ENCODE data around the gene TRAPPC3L.

TRAPPC3L gene

GRCh38 chr6:116564921-116565872 lies 19.7 kb upstream of the TRAPPC3L start:
- Histone ChIP-seq H3K27me3 (ENCODE audit: control insufficient read depth, insufficient read depth, low read length) (no peaks in the 10 kb centered on the region), H3K4me3 (ENCODE audit: low read depth, low read length) (no peak overlapping the region), H2AFZ (peak overlapping the region; percentile 77), H3K9me3 (ENCODE audit: control insufficient read depth, low read length) (no peaks in the 10 kb centered on the region), H3K36me3 (ENCODE audit: control insufficient read depth, insufficient read depth, low read length) (no peaks in the 10 kb centered on the region), H3K79me2 (no peaks in the 10 kb centered on the region), H3K4me2 (ENCODE audit: low read length) (no peak overlapping the region), H3K27ac (no peak overlapping the region), H3K4me1 (peaks cover 26% of the 10 kb centered on the region), H3K9ac (no peak overlapping the region)
- TF ChIP-seq, protein P1, sequence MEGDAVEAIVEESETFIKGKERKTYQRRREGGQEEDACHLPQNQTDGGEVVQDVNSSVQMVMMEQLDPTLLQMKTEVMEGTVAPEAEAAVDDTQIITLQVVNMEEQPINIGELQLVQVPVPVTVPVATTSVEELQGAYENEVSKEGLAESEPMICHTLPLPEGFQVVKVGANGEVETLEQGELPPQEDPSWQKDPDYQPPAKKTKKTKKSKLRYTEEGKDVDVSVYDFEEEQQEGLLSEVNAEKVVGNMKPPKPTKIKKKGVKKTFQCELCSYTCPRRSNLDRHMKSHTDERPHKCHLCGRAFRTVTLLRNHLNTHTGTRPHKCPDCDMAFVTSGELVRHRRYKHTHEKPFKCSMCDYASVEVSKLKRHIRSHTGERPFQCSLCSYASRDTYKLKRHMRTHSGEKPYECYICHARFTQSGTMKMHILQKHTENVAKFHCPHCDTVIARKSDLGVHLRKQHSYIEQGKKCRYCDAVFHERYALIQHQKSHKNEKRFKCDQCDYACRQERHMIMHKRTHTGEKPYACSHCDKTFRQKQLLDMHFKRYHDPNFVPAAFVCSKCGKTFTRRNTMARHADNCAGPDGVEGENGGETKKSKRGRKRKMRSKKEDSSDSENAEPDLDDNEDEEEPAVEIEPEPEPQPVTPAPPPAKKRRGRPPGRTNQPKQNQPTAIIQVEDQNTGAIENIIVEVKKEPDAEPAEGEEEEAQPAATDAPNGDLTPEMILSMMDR (IDR thresholded peaks at IDR 0.05) = no peak

- TF ChIP-seq, protein P1 (IDR thresholded peaks at IDR 0.05) = no peak
- Histone ChIP-seq H3K36me3 (ENCODE audit: control insufficient read depth, insufficient read depth, low read length) (no peaks in the 10 kb centered on the region), H3K4me2 (ENCODE audit: low read length) (no peak overlapping the region), H3K27ac (no peak overlapping the region), H2AFZ (no peak overlapping the region), H3K9me3 (ENCODE audit: control insufficient read depth, low read length) (no peaks in the 10 kb centered on the region), H3K9ac (no peak overlapping the region), H3K4me1 (peaks cover 27% of the 10 kb centered on the region), H3K27me3 (ENCODE audit: control insufficient read depth, insufficient read depth, low read length) (no peaks in the 10 kb centered on the region), H3K4me3 (ENCODE audit: low read depth, low read length) (no peak overlapping the region), H3K79me2 (no peaks in the 10 kb centered on the region)
Observed at GRCh38 chr6:116564311-116564710, 18.8 kb upstream of the TRAPPC3L start.

DNA sequence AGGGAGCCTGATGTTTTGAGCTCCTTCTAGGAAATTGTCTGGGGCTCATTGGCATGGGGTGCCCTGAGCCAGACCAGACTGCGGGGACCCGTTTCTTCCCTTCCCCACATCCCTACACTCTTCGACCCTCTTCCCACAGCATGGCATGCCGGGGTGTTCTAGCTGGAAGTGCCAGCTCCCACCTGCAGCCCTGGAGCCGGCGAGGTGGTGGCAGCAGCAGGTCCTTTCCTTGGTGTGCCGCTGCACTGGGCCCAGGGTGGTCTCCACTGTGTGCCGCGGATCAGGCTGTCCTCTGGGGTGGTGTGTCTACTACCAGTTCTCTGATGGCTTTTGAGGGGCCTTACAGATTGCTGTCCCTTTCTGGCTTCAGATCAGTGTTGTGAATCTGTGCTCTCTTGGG lies 18.3 kb upstream of the TRAPPC3L start:
- no peaks in the 10 kb centered on the region for H3K36me3 ChIP-seq (ENCODE audit: control insufficient read depth, insufficient read depth, low read length)
- H3K4me3 ChIP-seq (ENCODE audit: low read depth, low read length) = no peak overlapping the region
- H3K79me2 ChIP-seq = no peaks in the 10 kb centered on the region
- no peak overlapping the region for H3K27ac ChIP-seq
- no peaks in the 10 kb centered on the region for H3K9me3 ChIP-seq (ENCODE audit: control insufficient read depth, low read length)
- H3K4me1 ChIP-seq = peaks cover 32% of the 10 kb centered on the region
- H3K9ac ChIP-seq = no peak overlapping the region
- no peak overlapping the region for H3K4me2 ChIP-seq (ENCODE audit: low read length)
- no peak overlapping the region for H2AFZ ChIP-seq
- TF ChIP-seq, protein P1 (IDR thresholded peaks at IDR 0.05) = no peak
- H3K27me3 ChIP-seq (ENCODE audit: control insufficient read depth, insufficient read depth, low read length) = no peaks in the 10 kb centered on the region

DNA sequence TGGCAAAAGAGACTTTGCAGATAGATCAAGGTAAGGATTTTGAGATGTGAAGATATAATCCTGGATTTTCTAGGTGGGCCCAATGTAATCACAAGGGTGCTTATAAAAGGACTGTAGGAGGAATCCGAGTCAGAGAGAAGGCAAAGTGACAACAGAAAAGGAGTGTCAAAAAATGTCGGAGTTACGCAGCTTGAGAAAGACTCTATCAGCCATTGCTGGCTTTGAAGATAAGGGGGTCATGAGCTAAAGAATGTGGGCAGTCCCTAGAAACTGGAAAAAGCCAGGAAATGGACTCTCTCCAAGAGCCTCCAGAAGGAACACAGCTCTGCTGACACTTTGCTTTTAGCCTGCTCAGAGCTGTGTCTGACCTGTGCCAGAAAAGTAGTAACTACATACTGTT lies 17.1 kb upstream of the TRAPPC3L start:
- TF ChIP-seq, protein P1 (IDR thresholded peaks at IDR 0.05) = no peak
- no peaks in the 10 kb centered on the region for H3K79me2 ChIP-seq
- H3K27ac ChIP-seq = peak overlapping the region; percentile 63

More for the DNA sequence above, 17.1 kb upstream of the TRAPPC3L start:
- H3K36me3 ChIP-seq (ENCODE audit: control insufficient read depth, insufficient read depth, low read length) = no peaks in the 10 kb centered on the region
- peaks cover 40% of the 10 kb centered on the region for H3K4me1 ChIP-seq
- no peak overlapping the region for H3K4me3 ChIP-seq (ENCODE audit: low read depth, low read length)
- peak overlapping the region; percentile 76 for H2AFZ ChIP-seq
- peak overlapping the region; percentile 23 for H3K4me2 ChIP-seq (ENCODE audit: low read length)
- H3K27me3 ChIP-seq (ENCODE audit: control insufficient read depth, insufficient read depth, low read length) = no peaks in the 10 kb centered on the region
- no peaks in the 10 kb centered on the region for H3K9me3 ChIP-seq (ENCODE audit: control insufficient read depth, low read length)
- no peak overlapping the region for H3K9ac ChIP-seq

Data from parathyroid adenoma (tissue), 2 donors.